ENCODE results near the gene NCKAP5. TPM values are rescaled to one million over a fixed set of nuclear protein-coding genes. Genes with fewer than 3 reads are reported as not detected.

NCKAP5 gene
- total and polyA plus RNA-seq, 7 experiments from 2014 or later, result 0.12 TPM; not detected in 6

- POLR2A ChIA-PET, result no interaction called here
- no peak for ATAC-seq
- intact Hi-C loops (cut with micrococcal nuclease), result no loop called here
- H3K4me1 ChIP-seq (ENCODE audit: control insufficient read depth in 2 of 2, insufficient read depth in 2 of 2, low read length in 2 of 2), result no peaks in the 10 kb centered on the region
- Mint-ChIP-seq H3K27ac (no peak overlapping the region), H3K27me3 (peaks cover 0 to 8% (median 0%) of the 10 kb centered on the region in 5 donors), H3K4me3 (no peak overlapping the region), H3K9me3 (peaks cover 0 to 31% (median 8%) of the 10 kb centered on the region in 11 donors), H3K4me1 (no peaks in the 10 kb centered on the region), H3K36me3 (no peaks in the 10 kb centered on the region)
- no peaks in the 10 kb centered on the region for H3K27me3 ChIP-seq (ENCODE audit: control insufficient read depth in 2 of 2, insufficient read depth in 2 of 2, low read length in 2 of 2)
- H3K9me3 ChIP-seq (ENCODE audit: control insufficient read depth in 2 of 3, low read length in 3 of 3), result peaks cover 0 to 4% (median 0%) of the 10 kb centered on the region in 3 experiments
- CTCF ChIA-PET, result interaction anchor here (0.6 kb wide), 1 partner anchor 31 kb away, joined by 3 read pairs; no protein-coding TSS in a partner anchor
- H3K27ac ChIP-seq (ENCODE audit: low read depth, low read length), result no peak overlapping the region
- H3K4me3 ChIP-seq (ENCODE audit: low read length), result no peak overlapping the region
- H3K36me3 ChIP-seq (ENCODE audit: control insufficient read depth in 2 of 3, insufficient read depth in 3 of 3, low read length in 3 of 3), result no peaks in the 10 kb centered on the region
- DNase-seq, result no peak
Measured at GRCh38 chr2:132740081-132740720, 828.1 kb downstream of the NCKAP5 start.

GRCh38 chr2:132738223-132738622 lies 830.0 kb downstream of the NCKAP5 start:
- no peak overlapping the region for H3K4me3 Mint-ChIP-seq
- H3K4me1 Mint-ChIP-seq, result no peaks in the 10 kb centered on the region
- Histone ChIP-seq H3K9me3 (ENCODE audit: control insufficient read depth in 2 of 3, low read length in 3 of 3) (peaks cover 0 to 4% (median 0%) of the 10 kb centered on the region in 3 experiments), H3K27me3 (ENCODE audit: control insufficient read depth in 2 of 2, insufficient read depth in 2 of 2, low read length in 2 of 2) (no peaks in the 10 kb centered on the region), H3K36me3 (ENCODE audit: control insufficient read depth in 2 of 3, insufficient read depth in 3 of 3, low read length in 3 of 3) (no peaks in the 10 kb centered on the region), H3K4me1 (ENCODE audit: control insufficient read depth in 2 of 2, insufficient read depth in 2 of 2, low read length in 2 of 2) (no peaks in the 10 kb centered on the region), H3K4me3 (ENCODE audit: low read length) (no peak overlapping the region), H3K27ac (ENCODE audit: low read depth, low read length) (no peak overlapping the region)
- H3K9me3 Mint-ChIP-seq, result peaks cover 0 to 18% (median 0%) of the 10 kb centered on the region in 11 donors
- H3K36me3 Mint-ChIP-seq, result no peaks in the 10 kb centered on the region
- intact Hi-C loops (cut with micrococcal nuclease), result no loop called here
- peaks cover 0 to 8% (median 0%) of the 10 kb centered on the region in 5 donors for H3K27me3 Mint-ChIP-seq
- DNase-seq, result no peak
- ChIA-PET POLR2A (no interaction called here), CTCF (no interaction called here)
- no peak overlapping the region for H3K27ac Mint-ChIP-seq
- no peak for ATAC-seq

- DNase-seq (no peak), ATAC-seq (no peak)
- ChIA-PET POLR2A (no interaction called here), CTCF (no interaction called here)
- peaks cover 0 to 4% (median 0%) of the 10 kb centered on the region in 3 experiments for H3K9me3 ChIP-seq (ENCODE audit: control insufficient read depth in 2 of 3, low read length in 3 of 3)
- H3K27me3 Mint-ChIP-seq, result no peaks in the 10 kb centered on the region
- intact Hi-C loops (cut with micrococcal nuclease), result no loop called here
- H3K27ac ChIP-seq (ENCODE audit: low read depth, low read length), result no peak overlapping the region
- H3K36me3 ChIP-seq (ENCODE audit: control insufficient read depth in 2 of 3, insufficient read depth in 3 of 3, low read length in 3 of 3), result no peaks in the 10 kb centered on the region
- H3K4me1 ChIP-seq (ENCODE audit: control insufficient read depth in 2 of 2, insufficient read depth in 2 of 2, low read length in 2 of 2), result no peaks in the 10 kb centered on the region
- no peak overlapping the region for H3K4me3 ChIP-seq (ENCODE audit: low read length)
- no peaks in the 10 kb centered on the region for H3K4me1 Mint-ChIP-seq
- H3K9me3 Mint-ChIP-seq, result peaks cover 0 to 12% (median 0%) of the 10 kb centered on the region in 11 donors
- H3K27ac Mint-ChIP-seq, result no peak overlapping the region
- H3K27me3 ChIP-seq (ENCODE audit: control insufficient read depth in 2 of 2, insufficient read depth in 2 of 2, low read length in 2 of 2), result no peaks in the 10 kb centered on the region
- no peaks in the 10 kb centered on the region for H3K36me3 Mint-ChIP-seq
- H3K4me3 Mint-ChIP-seq, result no peak overlapping the region
Measured at GRCh38 chr2:132736059-132736458, 832.2 kb downstream of the NCKAP5 start.

- ATAC-seq, result no peak
- CTCF ChIA-PET, result no interaction called here
Measured at GRCh38 chr2:132734961-132735360, 833.3 kb downstream of the NCKAP5 start.

GRCh38 chr2:132733094-132733493 lies 835.2 kb downstream of the NCKAP5 start:
- Histone ChIP-seq H3K27me3 (ENCODE audit: control insufficient read depth in 2 of 2, insufficient read depth in 2 of 2, low read length in 2 of 2) (no peaks in the 10 kb centered on the region), H3K9me3 (ENCODE audit: control insufficient read depth in 2 of 3, low read length in 3 of 3) (peaks cover 0 to 4% (median 0%) of the 10 kb centered on the region in 3 experiments), H3K27ac (ENCODE audit: low read depth, low read length) (no peak overlapping the region), H3K36me3 (ENCODE audit: control insufficient read depth in 2 of 3, insufficient read depth in 3 of 3, low read length in 3 of 3) (no peaks in the 10 kb centered on the region), H3K4me3 (ENCODE audit: low read length) (no peak overlapping the region), H3K4me1 (ENCODE audit: control insufficient read depth in 2 of 2, insufficient read depth in 2 of 2, low read length in 2 of 2) (no peaks in the 10 kb centered on the region)
- H3K27ac Mint-ChIP-seq, result no peak overlapping the region
- ChIA-PET CTCF (no interaction called here), POLR2A (no interaction called here)
- H3K27me3 Mint-ChIP-seq, result no peaks in the 10 kb centered on the region
- ATAC-seq (no peak), DNase-seq (no peak)
- no peaks in the 10 kb centered on the region for H3K36me3 Mint-ChIP-seq
- H3K9me3 Mint-ChIP-seq, result peaks cover 0 to 8% (median 0%) of the 10 kb centered on the region in 11 donors
- H3K4me1 Mint-ChIP-seq, result no peaks in the 10 kb centered on the region
- no peak overlapping the region for H3K4me3 Mint-ChIP-seq
- intact Hi-C loops (cut with micrococcal nuclease), result no loop called here

More at GRCh38 chr2:132734961-132735360, 833.3 kb downstream of the NCKAP5 start:
- POLR2A ChIA-PET, result no interaction called here
- no peaks in the 10 kb centered on the region for H3K27me3 ChIP-seq (ENCODE audit: control insufficient read depth in 2 of 2, insufficient read depth in 2 of 2, low read length in 2 of 2)
- no peak overlapping the region for H3K27ac ChIP-seq (ENCODE audit: low read depth, low read length)
- no peaks in the 10 kb centered on the region for H3K36me3 ChIP-seq (ENCODE audit: control insufficient read depth in 2 of 3, insufficient read depth in 3 of 3, low read length in 3 of 3)
- H3K9me3 Mint-ChIP-seq, result peaks cover 0 to 10% (median 0%) of the 10 kb centered on the region in 11 donors
- H3K9me3 ChIP-seq (ENCODE audit: control insufficient read depth in 2 of 3, low read length in 3 of 3), result peaks cover 0 to 4% (median 0%) of the 10 kb centered on the region in 3 experiments
- no peaks in the 10 kb centered on the region for H3K27me3 Mint-ChIP-seq
- no peaks in the 10 kb centered on the region for H3K4me1 Mint-ChIP-seq
- no peak overlapping the region for H3K4me3 ChIP-seq (ENCODE audit: low read length)
- no peaks in the 10 kb centered on the region for H3K4me1 ChIP-seq (ENCODE audit: control insufficient read depth in 2 of 2, insufficient read depth in 2 of 2, low read length in 2 of 2)
- H3K4me3 Mint-ChIP-seq, result no peak overlapping the region
- no peak for DNase-seq
- H3K27ac Mint-ChIP-seq, result no peak overlapping the region
- intact Hi-C loops (cut with micrococcal nuclease), result no loop called here
- H3K36me3 Mint-ChIP-seq, result no peaks in the 10 kb centered on the region

- Histone ChIP-seq H3K27me3 (ENCODE audit: control insufficient read depth in 2 of 2, insufficient read depth in 2 of 2, low read length in 2 of 2) (no peaks in the 10 kb centered on the region), H3K27ac (ENCODE audit: low read depth, low read length) (no peak overlapping the region), H3K36me3 (ENCODE audit: control insufficient read depth in 2 of 3, insufficient read depth in 3 of 3, low read length in 3 of 3) (no peaks in the 10 kb centered on the region), H3K4me1 (ENCODE audit: control insufficient read depth in 2 of 2, insufficient read depth in 2 of 2, low read length in 2 of 2) (no peaks in the 10 kb centered on the region), H3K9me3 (ENCODE audit: control insufficient read depth in 2 of 3, low read length in 3 of 3) (peaks cover 0 to 4% (median 0%) of the 10 kb centered on the region in 3 experiments), H3K4me3 (ENCODE audit: low read length) (no peak overlapping the region)
- ChIA-PET POLR2A (no interaction called here), CTCF (no interaction called here)
- no peaks in the 10 kb centered on the region for H3K4me1 Mint-ChIP-seq
- H3K9me3 Mint-ChIP-seq, result peaks cover 0 to 8% (median 0%) of the 10 kb centered on the region in 11 donors
- no peaks in the 10 kb centered on the region for H3K36me3 Mint-ChIP-seq
- no peak overlapping the region for H3K27ac Mint-ChIP-seq
- intact Hi-C loops (cut with micrococcal nuclease), result no loop called here
- no peak for ATAC-seq
- H3K4me3 Mint-ChIP-seq, result no peak overlapping the region
- no peaks in the 10 kb centered on the region for H3K27me3 Mint-ChIP-seq
- no peak for DNase-seq
Measured at GRCh38 chr2:132732694-132733093, 835.6 kb downstream of the NCKAP5 start.

- CTCF ChIA-PET, result no interaction called here
- DNase-seq, result no peak
- no peaks in the 10 kb centered on the region for H3K9me3 ChIP-seq (ENCODE audit: control insufficient read depth in 2 of 3, low read length in 3 of 3)
- ATAC-seq, result no peak
- no peaks in the 10 kb centered on the region for H3K4me1 ChIP-seq (ENCODE audit: control insufficient read depth in 2 of 2, insufficient read depth in 2 of 2, low read length in 2 of 2)
- no peaks in the 10 kb centered on the region for H3K36me3 ChIP-seq (ENCODE audit: control insufficient read depth in 2 of 3, insufficient read depth in 3 of 3, low read length in 3 of 3)
- Mint-ChIP-seq H3K27ac (no peak overlapping the region), H3K9me3 (peaks cover 0 to 8% (median 0%) of the 10 kb centered on the region in 11 donors), H3K27me3 (no peaks in the 10 kb centered on the region), H3K4me3 (no peak overlapping the region), H3K4me1 (no peaks in the 10 kb centered on the region), H3K36me3 (no peaks in the 10 kb centered on the region)
- intact Hi-C loops (cut with micrococcal nuclease), result no loop called here
- H3K27ac ChIP-seq (ENCODE audit: low read depth, low read length), result no peak overlapping the region
- POLR2A ChIA-PET, result no interaction called here
- no peak overlapping the region for H3K4me3 ChIP-seq (ENCODE audit: low read length)
- H3K27me3 ChIP-seq (ENCODE audit: control insufficient read depth in 2 of 2, insufficient read depth in 2 of 2, low read length in 2 of 2), result no peaks in the 10 kb centered on the region
Measured at GRCh38 chr2:132731441-132731840, 836.8 kb downstream of the NCKAP5 start.

All from naive thymus-derived CD4-positive, alpha-beta T cell (primary cell).